Progenitor cell of endocrine pancreas (in vitro differentiated cells): ENCODE measurements around the gene METRN. TPM values are rescaled to one million over a fixed set of nuclear protein-coding genes. Genes with fewer than 3 reads are reported as not detected.

Source experiments
- DNase-seq: peaks from one replicate; pipeline ENCODE4 v3.0.0; 2021; ENCODE audit warnings: low spot score; ENCODE audit not compliant: unreplicated experiment
- H3K27ac Mint-ChIP-seq: 2 replicates; pipeline ENCODE4 v1.8.0; 2021; ENCODE audit warnings: mild to moderate bottlenecking, moderate library complexity, mixed read lengths
- H3K27me3 Mint-ChIP-seq: 2 replicates; pipeline ENCODE4 v1.8.0; 2021; ENCODE audit warnings: mixed read lengths
- H3K36me3 Mint-ChIP-seq: 2 replicates; pipeline ENCODE4 v1.8.0; 2022; ENCODE audit warnings: mixed read lengths; ENCODE audit not compliant: insufficient read depth
- H3K4me1 Mint-ChIP-seq: 2 replicates; pipeline ENCODE4 v1.8.0; 2021; ENCODE audit warnings: low read depth, mixed read lengths
- H3K4me3 Mint-ChIP-seq: 2 replicates; pipeline ENCODE4 v1.8.0; 2021; ENCODE audit warnings: low read depth, mild to moderate bottlenecking, moderate library complexity, mixed read lengths
- H3K9me3 Mint-ChIP-seq: 2 replicates; pipeline ENCODE4 v1.8.0; 2021; ENCODE audit warnings: low read depth, mixed read lengths
- total RNA-seq: library from RNA; stranded (reverse); gene quantifications from 2 replicates; pipeline ENCODE4 v1.2.1, GENCODE V29; 2021
- TF ChIP-seq, protein P1 (sequence below): fragments of 200-600 bp; sonication (generic); IDR thresholded peaks from one replicate; pipeline ENCODE4 v1.5.0; 2021; ENCODE audit warnings: antibody characterized with exemption, mild to moderate bottlenecking; ENCODE audit not compliant: unreplicated experiment

METRN gene
- total RNA-seq, 1 donor from 2014 or later = 107 TPM

DNA sequence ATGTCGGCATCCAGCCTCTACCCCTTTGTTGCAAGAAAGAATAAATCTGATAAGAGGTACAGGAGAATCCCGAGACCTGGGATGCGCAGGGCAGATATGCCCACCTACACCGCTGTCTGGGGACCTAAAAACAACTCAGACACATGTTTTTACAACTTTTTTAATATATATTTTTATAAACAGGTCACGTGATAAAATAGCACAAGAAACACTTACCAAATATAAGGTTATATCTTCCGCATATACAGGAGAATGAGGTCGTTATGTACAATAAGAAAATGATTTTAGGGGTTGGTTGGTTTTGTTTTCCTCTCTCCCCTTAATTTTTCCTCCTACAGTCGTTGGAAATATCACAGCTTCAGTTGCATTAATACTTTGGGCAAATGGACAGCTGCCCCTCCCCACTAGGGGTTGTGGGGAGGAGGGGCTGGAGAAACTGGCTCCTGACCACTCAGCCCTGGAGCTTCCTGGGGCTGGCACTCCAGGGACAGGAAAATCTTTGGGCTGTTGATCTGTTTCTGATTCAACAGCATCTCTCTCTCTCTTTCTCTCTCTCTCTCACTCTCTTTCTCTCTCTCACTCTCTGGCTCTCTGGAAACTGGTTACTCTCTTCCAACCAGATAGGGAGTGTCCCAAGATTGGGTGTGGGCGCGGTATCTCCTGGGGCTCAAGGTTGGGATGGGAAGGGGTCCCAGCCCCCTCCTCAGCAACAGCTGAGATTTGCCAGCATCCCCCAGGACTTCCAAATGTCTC, 22.4 kb upstream of the METRN start:
- peaks cover 5% of the 10 kb centered on the region for H3K4me1 Mint-ChIP-seq
- DNase-seq = no peak
- H3K36me3 Mint-ChIP-seq = no peaks in the 10 kb centered on the region
- peaks cover 41% of the 10 kb centered on the region for H3K27me3 Mint-ChIP-seq
- H3K4me3 Mint-ChIP-seq = no peak overlapping the region
- no peak overlapping the region for H3K27ac Mint-ChIP-seq
- no peaks in the 10 kb centered on the region for H3K9me3 Mint-ChIP-seq
- TF ChIP-seq, protein P1, sequence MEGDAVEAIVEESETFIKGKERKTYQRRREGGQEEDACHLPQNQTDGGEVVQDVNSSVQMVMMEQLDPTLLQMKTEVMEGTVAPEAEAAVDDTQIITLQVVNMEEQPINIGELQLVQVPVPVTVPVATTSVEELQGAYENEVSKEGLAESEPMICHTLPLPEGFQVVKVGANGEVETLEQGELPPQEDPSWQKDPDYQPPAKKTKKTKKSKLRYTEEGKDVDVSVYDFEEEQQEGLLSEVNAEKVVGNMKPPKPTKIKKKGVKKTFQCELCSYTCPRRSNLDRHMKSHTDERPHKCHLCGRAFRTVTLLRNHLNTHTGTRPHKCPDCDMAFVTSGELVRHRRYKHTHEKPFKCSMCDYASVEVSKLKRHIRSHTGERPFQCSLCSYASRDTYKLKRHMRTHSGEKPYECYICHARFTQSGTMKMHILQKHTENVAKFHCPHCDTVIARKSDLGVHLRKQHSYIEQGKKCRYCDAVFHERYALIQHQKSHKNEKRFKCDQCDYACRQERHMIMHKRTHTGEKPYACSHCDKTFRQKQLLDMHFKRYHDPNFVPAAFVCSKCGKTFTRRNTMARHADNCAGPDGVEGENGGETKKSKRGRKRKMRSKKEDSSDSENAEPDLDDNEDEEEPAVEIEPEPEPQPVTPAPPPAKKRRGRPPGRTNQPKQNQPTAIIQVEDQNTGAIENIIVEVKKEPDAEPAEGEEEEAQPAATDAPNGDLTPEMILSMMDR = no peak

DNA sequence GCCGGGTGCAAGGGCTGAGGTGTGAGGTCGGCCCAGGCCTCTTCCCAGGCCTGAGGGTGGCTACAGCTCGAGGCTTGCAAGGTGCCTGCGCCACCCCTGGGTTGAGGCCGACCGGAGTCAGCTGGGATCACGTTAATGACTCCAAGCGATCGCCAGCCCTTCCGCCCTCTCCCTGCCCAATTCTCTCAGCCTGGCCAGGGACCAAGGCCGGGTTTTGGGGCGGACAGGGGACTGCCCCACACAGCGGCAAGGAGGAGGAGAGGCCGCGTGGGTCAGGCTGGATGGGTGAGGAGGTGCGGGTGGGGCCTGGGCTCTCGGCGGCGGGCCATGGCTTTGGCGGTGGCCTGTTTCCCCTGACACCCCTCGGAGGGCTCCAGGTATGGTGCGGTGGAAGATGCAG, 21.6 kb upstream of the METRN start:
- no peak overlapping the region for H3K4me3 Mint-ChIP-seq
- peaks cover 5% of the 10 kb centered on the region for H3K4me1 Mint-ChIP-seq
- no peak for DNase-seq
- no peak overlapping the region for H3K27ac Mint-ChIP-seq
- peaks cover 49% of the 10 kb centered on the region for H3K27me3 Mint-ChIP-seq
- no peaks in the 10 kb centered on the region for H3K9me3 Mint-ChIP-seq
- TF ChIP-seq, protein P1 = no peak
- no peaks in the 10 kb centered on the region for H3K36me3 Mint-ChIP-seq

DNA sequence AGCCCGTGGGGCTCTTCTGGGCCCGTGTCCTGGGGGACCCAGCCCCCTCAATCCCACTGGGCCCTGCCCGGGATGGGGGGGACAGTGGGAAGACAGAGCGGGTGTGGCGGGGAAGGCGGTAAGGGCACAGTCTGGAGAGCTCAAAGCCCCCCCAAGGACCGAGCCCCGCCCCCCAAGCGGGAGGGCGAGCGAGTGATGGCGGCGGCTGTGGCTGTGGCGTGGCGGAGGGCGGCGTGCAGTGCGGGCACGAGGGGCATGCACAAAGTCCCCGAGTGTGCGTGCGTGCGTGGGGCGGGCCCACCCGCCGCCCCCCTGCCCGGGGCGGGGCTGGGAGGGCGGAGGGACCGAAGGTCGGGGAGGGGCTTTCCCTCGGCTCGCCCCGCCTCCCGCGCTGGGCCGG, 21.2 kb upstream of the METRN start:
- H3K27ac Mint-ChIP-seq = no peak overlapping the region
- DNase-seq = no peak
- no peak overlapping the region for H3K4me3 Mint-ChIP-seq
- TF ChIP-seq, protein P1 = no peak
- peaks cover 5% of the 10 kb centered on the region for H3K4me1 Mint-ChIP-seq
- no peaks in the 10 kb centered on the region for H3K36me3 Mint-ChIP-seq
- H3K27me3 Mint-ChIP-seq = peaks cover 50% of the 10 kb centered on the region
- no peaks in the 10 kb centered on the region for H3K9me3 Mint-ChIP-seq

DNA sequence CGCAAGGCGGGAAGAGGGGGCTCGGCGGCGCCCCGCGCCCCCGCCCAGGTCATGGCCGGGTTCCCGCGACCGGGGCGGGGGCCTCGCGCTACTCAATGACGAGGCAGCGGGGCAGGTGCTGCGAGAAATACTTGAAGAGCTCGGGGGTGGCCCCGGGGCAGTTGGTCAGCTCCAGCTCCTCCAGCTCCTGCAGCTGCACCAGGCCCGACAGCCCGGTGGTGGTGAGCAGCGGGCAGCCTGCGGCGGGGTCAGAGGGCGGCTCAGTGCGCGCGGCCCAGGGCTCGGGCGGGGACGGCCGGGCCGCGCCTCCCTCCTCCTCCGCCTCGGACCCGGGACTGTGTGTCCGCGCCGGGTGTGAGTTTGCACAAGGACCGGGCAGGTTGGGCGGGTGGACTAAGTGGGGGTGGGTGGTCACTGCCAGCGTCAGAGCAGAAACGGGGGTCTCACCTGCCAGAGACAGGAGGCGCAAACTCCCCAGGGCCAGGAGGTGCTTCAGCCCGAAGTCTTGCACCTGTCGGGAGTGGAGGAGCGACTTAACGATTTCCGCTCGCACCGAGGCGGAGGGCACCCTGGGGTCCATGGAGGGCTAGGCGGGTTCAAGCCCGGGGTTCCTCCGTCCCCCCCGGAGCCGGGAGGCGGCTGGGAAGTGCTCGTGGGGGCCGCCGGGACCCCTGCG, 20.6 kb upstream of the METRN start:
- peaks cover 54% of the 10 kb centered on the region for H3K27me3 Mint-ChIP-seq
- no peak for DNase-seq
- TF ChIP-seq, protein P1 = no peak
- H3K27ac Mint-ChIP-seq = no peak overlapping the region
- no peaks in the 10 kb centered on the region for H3K9me3 Mint-ChIP-seq
- no peak overlapping the region for H3K4me3 Mint-ChIP-seq
- peaks cover 4% of the 10 kb centered on the region for H3K4me1 Mint-ChIP-seq
- no peaks in the 10 kb centered on the region for H3K36me3 Mint-ChIP-seq

DNA sequence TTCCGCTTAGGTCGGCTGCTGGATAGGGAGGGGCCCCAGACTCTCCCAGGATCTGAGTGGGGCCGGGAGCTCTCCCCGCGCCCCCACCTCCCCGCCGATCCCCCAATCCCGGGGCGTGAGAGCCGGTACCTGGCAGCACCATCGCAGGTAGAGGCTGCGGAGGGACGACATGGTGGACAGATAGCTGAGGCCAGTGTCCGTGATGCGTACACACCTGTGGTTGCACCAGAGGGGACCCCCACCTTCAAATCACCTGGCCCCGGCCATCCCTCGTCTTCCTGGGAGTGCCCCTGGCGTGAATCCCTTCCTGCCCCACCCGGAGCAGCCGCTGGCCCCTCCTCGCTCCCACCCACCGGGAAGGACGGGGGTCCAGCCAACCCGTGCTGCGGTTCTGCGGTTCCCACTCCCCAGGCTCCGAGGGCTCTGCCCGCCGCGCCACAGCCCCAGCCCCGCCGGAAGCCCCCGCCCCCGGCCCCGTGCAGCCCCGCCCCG, 20.0 kb upstream of the METRN start:
- H3K27me3 Mint-ChIP-seq = peaks cover 59% of the 10 kb centered on the region
- TF ChIP-seq, protein P1 = no peak
- no peak overlapping the region for H3K4me3 Mint-ChIP-seq
- no peak overlapping the region for H3K27ac Mint-ChIP-seq
- no peak for DNase-seq
- H3K9me3 Mint-ChIP-seq = no peaks in the 10 kb centered on the region
- H3K4me1 Mint-ChIP-seq = no peaks in the 10 kb centered on the region
- no peaks in the 10 kb centered on the region for H3K36me3 Mint-ChIP-seq
